ENCODE data around the gene EPSTI1.

EPSTI1 gene

DNA sequence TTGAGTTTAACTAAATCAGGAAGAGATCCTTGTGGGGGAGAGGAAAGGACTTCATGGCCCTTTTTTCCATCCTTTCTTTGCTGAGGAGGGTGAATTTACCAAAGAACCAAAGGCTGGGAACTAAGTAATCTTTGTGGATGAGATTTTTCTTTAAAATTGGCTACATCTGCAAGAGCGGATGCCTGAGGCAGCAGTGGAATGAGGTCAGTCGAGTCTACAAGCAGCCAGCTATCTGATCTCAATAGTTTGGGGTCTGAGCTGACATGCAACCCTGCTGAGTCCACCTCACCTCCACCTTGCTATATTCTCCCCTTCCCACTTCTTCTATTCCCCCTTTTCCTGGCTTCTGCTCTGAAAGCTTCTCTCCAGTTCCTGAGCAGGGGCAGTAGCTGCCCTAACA is 27.8 kb upstream of the EPSTI1 start:
- peak; percentile 58 for DNase-seq (ENCODE audit: low read depth)
- TF ChIP-seq, protein P1, sequence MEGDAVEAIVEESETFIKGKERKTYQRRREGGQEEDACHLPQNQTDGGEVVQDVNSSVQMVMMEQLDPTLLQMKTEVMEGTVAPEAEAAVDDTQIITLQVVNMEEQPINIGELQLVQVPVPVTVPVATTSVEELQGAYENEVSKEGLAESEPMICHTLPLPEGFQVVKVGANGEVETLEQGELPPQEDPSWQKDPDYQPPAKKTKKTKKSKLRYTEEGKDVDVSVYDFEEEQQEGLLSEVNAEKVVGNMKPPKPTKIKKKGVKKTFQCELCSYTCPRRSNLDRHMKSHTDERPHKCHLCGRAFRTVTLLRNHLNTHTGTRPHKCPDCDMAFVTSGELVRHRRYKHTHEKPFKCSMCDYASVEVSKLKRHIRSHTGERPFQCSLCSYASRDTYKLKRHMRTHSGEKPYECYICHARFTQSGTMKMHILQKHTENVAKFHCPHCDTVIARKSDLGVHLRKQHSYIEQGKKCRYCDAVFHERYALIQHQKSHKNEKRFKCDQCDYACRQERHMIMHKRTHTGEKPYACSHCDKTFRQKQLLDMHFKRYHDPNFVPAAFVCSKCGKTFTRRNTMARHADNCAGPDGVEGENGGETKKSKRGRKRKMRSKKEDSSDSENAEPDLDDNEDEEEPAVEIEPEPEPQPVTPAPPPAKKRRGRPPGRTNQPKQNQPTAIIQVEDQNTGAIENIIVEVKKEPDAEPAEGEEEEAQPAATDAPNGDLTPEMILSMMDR (conservative IDR thresholded peaks at IDR 0.05; ENCODE audit: low read length) = no peak
- no peak overlapping the region for H3K4me3 ChIP-seq (ENCODE audit: low read length)

DNA sequence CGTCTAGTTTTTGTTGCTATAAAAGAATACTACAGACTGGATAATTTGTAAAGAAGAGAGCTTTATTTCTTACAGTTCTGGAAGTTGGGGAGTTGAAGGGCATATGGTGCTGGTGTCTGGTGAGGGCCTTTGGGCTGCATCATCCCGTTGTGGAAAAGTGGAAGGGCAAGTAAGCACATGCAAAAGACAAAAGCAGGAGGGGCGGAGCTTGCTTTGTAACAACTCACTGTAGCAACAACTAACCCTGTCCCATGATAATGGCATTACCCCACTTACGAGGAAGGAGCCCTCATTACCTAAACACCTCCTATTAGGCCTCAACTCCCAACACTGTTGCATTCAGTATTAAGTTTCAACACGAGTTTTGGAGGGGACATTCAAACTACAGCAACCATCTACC is 24.2 kb upstream of the EPSTI1 start:
- no peak overlapping the region for H3K4me3 ChIP-seq (ENCODE audit: low read length)
- DNase-seq (ENCODE audit: low read depth) = no peak
- TF ChIP-seq, protein P1 (conservative IDR thresholded peaks at IDR 0.05; ENCODE audit: low read length) = no peak

DNA sequence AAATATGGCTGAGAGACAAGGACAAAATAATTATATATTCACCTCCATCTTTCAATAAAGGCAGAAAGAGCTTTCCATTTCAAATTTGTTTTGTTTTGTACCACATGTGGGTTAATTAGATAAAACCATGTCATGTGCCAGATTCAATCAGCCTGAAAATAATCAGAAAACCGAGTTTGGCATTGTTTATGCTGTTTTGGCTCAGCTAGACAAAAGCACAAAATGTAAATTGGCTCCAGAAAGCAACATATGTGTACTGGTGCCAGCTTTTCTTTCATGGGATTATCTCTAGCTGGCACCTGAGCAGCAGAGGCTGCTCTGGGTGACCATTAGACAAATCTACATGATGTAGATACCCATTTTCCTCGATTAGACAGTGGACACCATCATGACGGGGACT is 22.1 kb upstream of the EPSTI1 start:
- no peak for DNase-seq (ENCODE audit: low read depth)
- H3K4me3 ChIP-seq (ENCODE audit: low read length) = no peak overlapping the region
- TF ChIP-seq, protein P1 (conservative IDR thresholded peaks at IDR 0.05; ENCODE audit: low read length) = no peak

- TF ChIP-seq, protein P1 (conservative IDR thresholded peaks at IDR 0.05; ENCODE audit: low read length) = no peak
- peak; percentile 71 for DNase-seq (ENCODE audit: low read depth)
- H3K4me3 ChIP-seq (ENCODE audit: low read length) = no peak overlapping the region
These were observed 17.5 kb upstream of the EPSTI1 start for GRCh38 chr13:43009506-43009905.

DNA sequence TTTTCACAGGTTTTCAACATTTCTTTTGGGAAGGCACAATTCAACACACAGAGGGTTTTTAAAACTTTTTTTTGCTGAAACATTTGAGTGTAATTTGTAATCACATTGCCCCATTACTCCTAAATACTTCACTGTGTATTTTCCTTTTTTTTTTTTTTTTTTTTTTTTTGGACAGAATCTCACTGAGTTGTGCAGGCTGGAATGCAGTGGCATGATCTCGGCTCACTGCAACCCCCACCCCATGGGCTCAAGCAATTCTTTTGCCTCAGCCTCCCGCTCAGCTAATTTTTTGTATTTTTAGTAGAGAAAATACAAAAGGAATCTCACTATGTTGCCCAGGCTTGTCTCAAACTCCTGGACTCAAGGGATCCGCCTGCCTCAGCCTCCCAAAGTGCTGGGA is 16.6 kb upstream of the EPSTI1 start:
- H3K4me3 ChIP-seq (ENCODE audit: low read length) = no peak overlapping the region
- TF ChIP-seq, protein P1 (conservative IDR thresholded peaks at IDR 0.05; ENCODE audit: low read length) = no peak
- DNase-seq (ENCODE audit: low read depth) = peak; percentile 26

DNA sequence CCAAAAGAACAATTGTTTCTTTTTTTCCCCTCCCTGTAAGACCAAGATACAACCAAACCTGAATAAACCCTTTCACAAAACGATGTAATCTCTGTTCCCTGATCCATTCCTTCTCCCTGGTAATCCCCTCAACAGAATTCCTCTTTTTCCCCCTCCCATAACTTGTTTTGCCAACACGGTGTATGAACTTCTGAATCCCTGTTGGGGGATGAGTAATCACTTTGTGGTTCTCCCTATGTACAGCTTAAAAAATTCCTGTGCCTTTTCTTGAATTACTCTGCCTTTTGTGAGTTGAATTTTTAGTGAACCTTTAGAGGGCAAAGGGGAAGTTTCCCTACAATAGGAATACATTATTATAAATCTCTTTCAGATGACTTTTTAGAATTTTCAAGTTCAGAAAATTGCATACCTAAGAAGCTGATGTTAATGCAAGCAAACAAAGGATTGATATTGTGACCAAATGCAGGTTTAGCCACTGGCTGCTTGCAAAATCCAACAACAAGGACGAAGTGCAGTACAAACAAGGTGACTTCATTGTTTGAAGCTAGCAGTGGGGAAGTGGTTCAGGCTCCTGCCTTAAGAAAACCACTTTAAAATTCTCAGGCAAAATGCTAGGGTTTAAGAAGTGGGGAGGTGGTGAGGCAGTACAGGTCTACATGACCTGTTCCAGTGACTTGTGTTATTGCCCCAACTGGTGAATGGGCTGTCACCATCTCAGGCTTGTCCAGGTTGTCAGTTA is 15.0 kb upstream of the EPSTI1 start:
- peak; percentile 47 for DNase-seq (ENCODE audit: low read depth)
- H3K4me3 ChIP-seq (ENCODE audit: low read length) = no peak overlapping the region
- TF ChIP-seq, protein P1 (conservative IDR thresholded peaks at IDR 0.05; ENCODE audit: low read length) = no peak

DNA sequence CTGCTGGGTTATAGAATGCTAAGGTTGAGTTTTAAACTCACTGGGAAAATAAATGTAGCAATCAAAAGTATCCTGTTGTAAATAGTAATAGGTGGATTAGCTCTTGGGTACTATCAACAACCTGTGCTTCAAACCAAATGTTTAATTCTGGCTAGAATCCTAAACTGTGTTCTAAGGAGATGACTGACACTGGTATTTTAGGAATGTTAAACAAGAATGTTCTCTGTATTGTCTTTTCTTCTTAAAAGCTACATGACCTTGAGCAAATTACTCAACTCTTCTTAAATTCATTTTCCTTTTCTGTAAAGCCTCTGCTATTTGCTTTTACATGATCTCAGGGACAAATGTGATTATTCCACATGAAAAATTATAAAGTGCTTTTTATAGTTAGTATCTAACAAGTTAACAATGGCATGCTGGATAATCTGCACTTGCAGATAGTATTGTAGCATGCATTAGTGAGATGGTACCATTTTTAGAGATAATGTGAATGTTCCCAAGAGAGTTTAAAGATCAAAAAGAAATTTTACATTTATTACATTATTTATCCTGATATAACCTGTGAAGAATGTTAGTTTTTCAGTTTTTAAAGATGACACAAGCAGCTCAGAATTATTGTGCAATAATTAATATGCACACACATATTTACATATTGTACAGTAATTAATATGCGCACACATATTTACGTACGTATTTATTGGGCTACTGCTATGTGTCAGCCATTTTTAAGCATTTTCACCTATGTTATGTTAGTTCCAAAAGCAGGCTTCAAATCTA is 13.6 kb upstream of the EPSTI1 start:
- H3K4me3 ChIP-seq (ENCODE audit: low read length) = no peak overlapping the region
- peak; percentile 68 for DNase-seq (ENCODE audit: low read depth)
- TF ChIP-seq, protein P1 (conservative IDR thresholded peaks at IDR 0.05; ENCODE audit: low read length) = no peak
